ENCODE measurements around the gene IDUA.

DNA sequence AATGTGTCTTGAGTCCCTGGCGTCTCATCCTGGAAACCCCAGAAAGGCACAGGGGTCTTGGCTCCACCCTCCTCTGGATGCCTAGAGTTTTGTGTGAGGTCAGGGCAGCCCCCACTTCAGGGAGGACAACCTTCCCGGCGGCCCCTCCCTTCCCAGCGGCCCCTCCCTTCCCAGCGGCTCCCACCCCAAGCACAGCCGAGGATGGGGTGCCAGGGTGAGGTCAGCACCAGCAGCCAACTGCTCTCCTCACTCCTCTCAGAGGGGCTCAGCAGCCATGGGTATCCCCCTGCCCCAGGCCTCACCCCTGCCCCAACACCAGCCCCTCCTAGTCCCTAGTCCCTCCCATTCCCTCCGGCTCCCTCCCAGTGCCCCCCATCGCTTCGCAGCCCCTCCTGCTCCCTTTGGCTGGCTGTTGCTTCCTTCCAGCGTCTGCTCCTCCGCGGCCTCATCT is 30.9 kb upstream of the IDUA start:
- TF ChIP-seq, protein P1, sequence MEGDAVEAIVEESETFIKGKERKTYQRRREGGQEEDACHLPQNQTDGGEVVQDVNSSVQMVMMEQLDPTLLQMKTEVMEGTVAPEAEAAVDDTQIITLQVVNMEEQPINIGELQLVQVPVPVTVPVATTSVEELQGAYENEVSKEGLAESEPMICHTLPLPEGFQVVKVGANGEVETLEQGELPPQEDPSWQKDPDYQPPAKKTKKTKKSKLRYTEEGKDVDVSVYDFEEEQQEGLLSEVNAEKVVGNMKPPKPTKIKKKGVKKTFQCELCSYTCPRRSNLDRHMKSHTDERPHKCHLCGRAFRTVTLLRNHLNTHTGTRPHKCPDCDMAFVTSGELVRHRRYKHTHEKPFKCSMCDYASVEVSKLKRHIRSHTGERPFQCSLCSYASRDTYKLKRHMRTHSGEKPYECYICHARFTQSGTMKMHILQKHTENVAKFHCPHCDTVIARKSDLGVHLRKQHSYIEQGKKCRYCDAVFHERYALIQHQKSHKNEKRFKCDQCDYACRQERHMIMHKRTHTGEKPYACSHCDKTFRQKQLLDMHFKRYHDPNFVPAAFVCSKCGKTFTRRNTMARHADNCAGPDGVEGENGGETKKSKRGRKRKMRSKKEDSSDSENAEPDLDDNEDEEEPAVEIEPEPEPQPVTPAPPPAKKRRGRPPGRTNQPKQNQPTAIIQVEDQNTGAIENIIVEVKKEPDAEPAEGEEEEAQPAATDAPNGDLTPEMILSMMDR (conservative IDR thresholded peaks at IDR 0.05) = no peak
- TF ChIP-seq EZH2 (IDR thresholded peaks at IDR 0.05; ENCODE audit: low read depth) = no peak
